Measurements from ENCODE around the gene LRIG2.

Gene LRIG2

DNA sequence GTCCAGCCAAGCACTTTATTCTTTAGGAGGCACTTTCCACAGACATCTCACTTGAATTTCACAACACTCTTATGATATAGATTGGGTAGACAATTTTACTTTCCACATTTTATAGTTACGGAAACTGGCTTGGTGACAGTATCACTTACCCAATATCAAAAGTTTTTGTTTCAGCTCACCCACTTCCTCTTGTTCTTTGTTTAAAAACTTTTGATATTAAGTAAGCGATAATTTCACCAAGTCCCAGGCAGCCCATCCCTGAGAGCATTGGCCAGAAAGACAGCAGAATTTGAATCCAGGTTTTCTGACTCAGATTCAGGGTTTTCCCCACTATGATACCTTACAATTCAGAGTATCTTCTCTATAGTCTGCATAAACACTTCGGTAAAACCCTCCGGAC is 60.0 kb downstream of the LRIG2 start:
- peaks cover 0 to 24% of the 10 kb centered on the region in 2 experiments; a peak in 1 of 3 replicates for H3K36me3 ChIP-seq (ENCODE audit: control insufficient read depth in 2 of 2, insufficient read depth in 1 of 2, low read length in 2 of 2)
- no peaks in the 10 kb centered on the region for H3K4me1 ChIP-seq (ENCODE audit: control insufficient read depth, insufficient read depth, low read length)
- H3K9me3 ChIP-seq (ENCODE audit: control insufficient read depth, insufficient read depth, low read depth, low read length): no peaks in the 10 kb centered on the region
- no peak overlapping the region for H3K4me3 ChIP-seq (ENCODE audit: low read depth, low read length)
- H3K27ac ChIP-seq (ENCODE audit: extremely low read depth, low read depth, low read length): no peak overlapping the region
- no peak for TF ChIP-seq ZBTB11 (tag by site-specific recombination; conservative IDR thresholded peaks at IDR 0.05; ENCODE audit: low read depth)
- no peak for TF ChIP-seq ZNF311 (tag by site-specific recombination; IDR thresholded peaks at IDR 0.05; ENCODE audit: borderline replicate concordance)
- TF ChIP-seq ZNF426 (tag by site-specific recombination; IDR thresholded peaks at IDR 0.05): no peak
- POLR2A ChIA-PET: no interaction called here
- CTCF ChIA-PET: interaction anchor here (1.7 kb wide), 1 partner anchor 8 kb away, joined by 10 read pairs; no protein-coding TSS in a partner anchor

DNA sequence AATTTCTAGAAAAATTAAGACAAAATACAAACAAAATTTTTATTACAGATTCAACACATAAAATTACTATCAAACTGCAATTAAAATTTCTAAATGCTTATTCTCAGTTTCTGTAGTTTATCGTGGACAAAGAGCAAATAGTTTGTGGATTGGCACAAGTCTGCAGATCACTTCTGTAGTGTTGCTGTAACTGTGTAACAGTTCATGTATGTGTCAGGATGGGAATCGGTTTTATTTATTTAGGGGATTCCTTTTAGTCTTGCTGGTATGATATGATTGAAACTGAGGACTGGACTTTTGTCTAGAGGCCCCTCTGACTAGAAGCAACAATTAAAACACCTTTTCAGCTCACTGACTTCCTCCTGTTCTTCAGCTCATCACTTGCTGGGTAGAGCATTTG is 60.8 kb downstream of the LRIG2 start:
- no peaks in the 10 kb centered on the region for H3K9me3 ChIP-seq (ENCODE audit: control insufficient read depth, insufficient read depth, low read depth, low read length)
- POLR2A ChIA-PET: no interaction called here
- TF ChIP-seq ZNF354C (tag by site-specific recombination; IDR thresholded peaks at IDR 0.05; ENCODE audit: borderline replicate concordance, low read depth) (no peak), ZNF639 (tag by site-specific recombination; IDR thresholded peaks at IDR 0.05) (no peak), ZNF837 (tag by site-specific recombination; IDR thresholded peaks at IDR 0.05) (no peak), YY1 (tag by site-specific recombination; IDR thresholded peaks at IDR 0.05) (no peak), ZNF777 (tag by site-specific recombination; IDR thresholded peaks at IDR 0.05; ENCODE audit: borderline replicate concordance) (no peak), ZNF426 (tag by site-specific recombination; IDR thresholded peaks at IDR 0.05) (no peak)
- TF ChIP-seq, protein P1, sequence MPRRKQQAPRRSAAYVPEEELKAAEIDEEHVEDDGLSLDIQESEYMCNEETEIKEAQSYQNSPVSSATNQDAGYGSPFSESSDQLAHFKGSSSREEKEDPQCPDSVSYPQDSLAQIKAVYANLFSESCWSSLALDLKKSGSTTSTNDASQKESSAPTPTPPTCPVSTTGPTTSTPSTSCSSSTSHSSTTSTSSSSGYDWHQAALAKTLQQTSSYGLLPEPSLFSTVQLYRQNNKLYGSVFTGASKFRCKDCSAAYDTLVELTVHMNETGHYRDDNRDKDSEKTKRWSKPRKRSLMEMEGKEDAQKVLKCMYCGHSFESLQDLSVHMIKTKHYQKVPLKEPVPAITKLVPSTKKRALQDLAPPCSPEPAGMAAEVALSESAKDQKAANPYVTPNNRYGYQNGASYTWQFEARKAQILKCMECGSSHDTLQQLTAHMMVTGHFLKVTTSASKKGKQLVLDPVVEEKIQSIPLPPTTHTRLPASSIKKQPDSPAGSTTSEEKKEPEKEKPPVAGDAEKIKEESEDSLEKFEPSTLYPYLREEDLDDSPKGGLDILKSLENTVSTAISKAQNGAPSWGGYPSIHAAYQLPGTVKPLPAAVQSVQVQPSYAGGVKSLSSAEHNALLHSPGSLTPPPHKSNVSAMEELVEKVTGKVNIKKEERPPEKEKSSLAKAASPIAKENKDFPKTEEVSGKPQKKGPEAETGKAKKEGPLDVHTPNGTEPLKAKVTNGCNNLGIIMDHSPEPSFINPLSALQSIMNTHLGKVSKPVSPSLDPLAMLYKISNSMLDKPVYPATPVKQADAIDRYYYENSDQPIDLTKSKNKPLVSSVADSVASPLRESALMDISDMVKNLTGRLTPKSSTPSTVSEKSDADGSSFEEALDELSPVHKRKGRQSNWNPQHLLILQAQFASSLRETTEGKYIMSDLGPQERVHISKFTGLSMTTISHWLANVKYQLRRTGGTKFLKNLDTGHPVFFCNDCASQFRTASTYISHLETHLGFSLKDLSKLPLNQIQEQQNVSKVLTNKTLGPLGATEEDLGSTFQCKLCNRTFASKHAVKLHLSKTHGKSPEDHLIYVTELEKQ (tag by site-specific recombination; IDR thresholded peaks at IDR 0.05; ENCODE audit: borderline replicate concordance): no peak
- TF ChIP-seq, protein P2, sequence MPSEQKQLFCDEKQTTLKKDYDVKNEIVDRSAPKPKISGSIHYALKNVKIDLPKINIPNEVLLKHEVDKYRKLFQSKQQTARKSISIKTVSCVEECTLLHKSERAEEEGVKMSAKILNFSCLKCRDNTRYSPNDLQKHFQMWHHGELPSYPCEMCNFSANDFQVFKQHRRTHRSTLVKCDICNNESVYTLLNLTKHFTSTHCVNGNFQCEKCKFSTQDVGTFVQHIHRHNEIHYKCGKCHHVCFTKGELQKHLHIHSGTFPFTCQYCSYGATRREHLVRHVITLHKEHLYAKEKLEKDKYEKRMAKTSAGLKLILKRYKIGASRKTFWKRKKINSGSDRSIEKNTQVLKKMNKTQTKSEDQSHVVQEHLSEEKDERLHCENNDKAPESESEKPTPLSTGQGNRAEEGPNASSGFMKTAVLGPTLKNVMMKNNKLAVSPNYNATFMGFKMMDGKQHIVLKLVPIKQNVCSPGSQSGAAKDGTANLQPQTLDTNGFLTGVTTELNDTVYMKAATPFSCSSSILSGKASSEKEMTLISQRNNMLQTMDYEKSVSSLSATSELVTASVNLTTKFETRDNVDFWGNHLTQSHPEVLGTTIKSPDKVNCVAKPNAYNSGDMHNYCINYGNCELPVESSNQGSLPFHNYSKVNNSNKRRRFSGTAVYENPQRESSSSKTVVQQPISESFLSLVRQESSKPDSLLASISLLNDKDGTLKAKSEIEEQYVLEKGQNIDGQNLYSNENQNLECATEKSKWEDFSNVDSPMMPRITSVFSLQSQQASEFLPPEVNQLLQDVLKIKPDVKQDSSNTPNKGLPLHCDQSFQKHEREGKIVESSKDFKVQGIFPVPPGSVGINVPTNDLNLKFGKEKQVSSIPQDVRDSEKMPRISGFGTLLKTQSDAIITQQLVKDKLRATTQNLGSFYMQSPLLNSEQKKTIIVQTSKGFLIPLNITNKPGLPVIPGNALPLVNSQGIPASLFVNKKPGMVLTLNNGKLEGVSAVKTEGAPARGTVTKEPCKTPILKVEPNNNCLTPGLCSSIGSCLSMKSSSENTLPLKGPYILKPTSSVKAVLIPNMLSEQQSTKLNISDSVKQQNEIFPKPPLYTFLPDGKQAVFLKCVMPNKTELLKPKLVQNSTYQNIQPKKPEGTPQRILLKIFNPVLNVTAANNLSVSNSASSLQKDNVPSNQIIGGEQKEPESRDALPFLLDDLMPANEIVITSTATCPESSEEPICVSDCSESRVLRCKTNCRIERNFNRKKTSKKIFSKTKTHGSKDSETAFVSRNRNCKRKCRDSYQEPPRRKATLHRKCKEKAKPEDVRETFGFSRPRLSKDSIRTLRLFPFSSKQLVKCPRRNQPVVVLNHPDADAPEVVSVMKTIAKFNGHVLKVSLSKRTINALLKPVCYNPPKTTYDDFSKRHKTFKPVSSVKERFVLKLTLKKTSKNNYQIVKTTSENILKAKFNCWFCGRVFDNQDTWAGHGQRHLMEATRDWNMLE (tag by site-specific recombination; conservative IDR thresholded peaks at IDR 0.05; ENCODE audit: low read depth): no peak

More for the DNA sequence above, 60.8 kb downstream of the LRIG2 start:
- CTCF ChIA-PET: no interaction called here
- Histone ChIP-seq H3K36me3 (ENCODE audit: control insufficient read depth in 2 of 2, insufficient read depth in 1 of 2, low read length in 2 of 2) (peaks cover 0 to 17% of the 10 kb centered on the region in 2 experiments; a peak in 1 of 3 replicates), H3K4me1 (ENCODE audit: control insufficient read depth, insufficient read depth, low read length) (no peaks in the 10 kb centered on the region), H3K4me3 (ENCODE audit: low read depth, low read length) (no peak overlapping the region), H3K27ac (ENCODE audit: extremely low read depth, low read depth, low read length) (no peak overlapping the region)

Measured in HEK293 (cell line).